Skeletal muscle satellite cell (primary cell): ENCODE data around the gene SIGMAR1.
"Not testable (repeated sequence)": the region's sequence is repeated elsewhere in the genome, so short reads cannot be mapped to it uniquely, and the experiment has no call there.

Experiments
- H3K27me3 ChIP-seq: 2 replicates; pipeline ENCODE4 v1.7.0; 2013; ENCODE audit warnings: low read length; ENCODE audit not compliant: control insufficient read depth, insufficient read depth
- H3K36me3 ChIP-seq: 2 replicates; pipeline ENCODE4 v1.7.0; 2013; ENCODE audit warnings: mild to moderate bottlenecking, control low read depth, low read length; ENCODE audit not compliant: insufficient read depth
- H3K4me1 ChIP-seq: 2 replicates; pipeline ENCODE4 v1.7.0; 2013; ENCODE audit warnings: low read length; ENCODE audit not compliant: control insufficient read depth, insufficient read depth
- H3K4me2 ChIP-seq: 2 replicates; pipeline ENCODE4 v1.7.0; 2013; ENCODE audit warnings: mild to moderate bottlenecking, low read length
- H3K4me3 ChIP-seq: 2 replicates; pipeline ENCODE4 v1.7.0; 2013; ENCODE audit warnings: low read length
- H3K9ac ChIP-seq: 2 replicates; pipeline ENCODE4 v1.7.0; 2013; ENCODE audit warnings: mild to moderate bottlenecking, low read depth, low read length, moderate library complexity
- H3K9me3 ChIP-seq: replicated peaks from 2 replicates; pipeline ENCODE4 v1.7.0; 2013; ENCODE audit warnings: mild to moderate bottlenecking, control low read depth, low read length

Gene SIGMAR1

DNA sequence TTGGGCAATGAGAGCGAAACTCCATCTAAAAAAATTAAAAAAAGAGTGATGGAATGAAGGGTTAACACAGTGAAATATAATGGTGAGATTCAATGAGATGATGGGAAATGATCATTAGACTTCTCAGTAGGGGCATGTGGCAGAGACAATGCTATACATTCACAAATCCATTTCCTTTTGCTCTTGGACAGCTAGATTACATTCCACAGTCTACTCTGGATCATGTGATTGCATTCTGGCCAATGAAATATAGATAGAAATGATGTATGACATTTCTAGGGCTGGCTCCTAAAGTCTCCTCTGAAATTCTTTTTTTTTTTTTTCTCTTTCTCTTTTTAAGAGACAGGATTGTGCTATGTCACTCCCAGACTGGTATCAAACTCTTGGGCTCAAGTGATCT lies 5.1 kb upstream of the SIGMAR1 start:
- no peaks in the 10 kb centered on the region for H3K36me3 ChIP-seq
- no peaks in the 10 kb centered on the region for H3K9me3 ChIP-seq
- H3K4me3 ChIP-seq: no peak overlapping the region
- no peak overlapping the region for H3K4me2 ChIP-seq
- no peak overlapping the region for H3K9ac ChIP-seq
- peaks cover 18% of the 10 kb centered on the region for H3K4me1 ChIP-seq
- no peaks in the 10 kb centered on the region for H3K27me3 ChIP-seq

DNA sequence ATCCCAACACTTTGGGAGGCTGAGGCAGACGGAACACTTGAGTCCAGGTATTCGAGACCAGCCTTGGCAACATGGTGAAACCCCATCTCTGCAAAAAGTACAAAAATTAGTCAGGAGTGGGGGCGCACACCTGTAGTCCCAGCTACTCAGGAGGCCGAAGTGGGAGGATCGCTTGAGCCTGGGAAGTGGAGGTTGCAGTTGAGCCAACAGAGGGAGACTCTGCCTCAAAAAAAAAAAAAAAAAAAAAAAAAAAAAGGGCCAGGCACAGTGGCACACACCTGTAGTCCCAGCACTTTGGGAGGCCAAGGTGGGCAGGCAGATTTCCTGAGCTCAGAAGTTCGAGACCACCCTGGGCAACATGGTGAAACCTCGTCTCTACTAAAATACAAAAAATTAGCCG lies 1.7 kb upstream of the SIGMAR1 start:
- H3K9ac ChIP-seq, H3K4me3 ChIP-seq, H3K27me3 ChIP-seq, H3K4me2 ChIP-seq, H3K9me3 ChIP-seq: not testable (repeated sequence)
- peaks cover 11% of the 10 kb centered on the region for H3K36me3 ChIP-seq
- H3K4me1 ChIP-seq: peaks cover 23% of the 10 kb centered on the region

DNA sequence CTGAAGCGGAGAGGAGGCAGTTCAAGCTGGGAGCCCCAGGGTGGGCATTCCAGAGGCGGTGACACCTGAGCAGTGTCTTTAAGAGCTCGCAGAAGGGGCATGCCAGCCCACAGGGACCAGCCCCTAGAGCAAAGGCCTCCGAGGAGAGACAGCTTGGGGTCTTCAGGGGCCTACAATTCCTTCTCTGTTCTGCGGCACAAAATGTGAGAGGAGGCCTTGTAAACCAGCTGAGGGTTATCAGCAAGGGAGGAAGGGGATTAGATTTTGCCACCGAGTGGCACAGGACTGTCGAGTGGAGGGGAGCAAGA lies 505 bp upstream of the SIGMAR1 start:
- Histone ChIP-seq H3K4me1 (peaks cover 23% of the 10 kb centered on the region), H3K4me3 (peak overlapping the region; percentile 90), H3K27me3 (no peaks in the 10 kb centered on the region), H3K36me3 (peaks cover 11% of the 10 kb centered on the region), H3K4me2 (peak overlapping the region; percentile 98), H3K9ac (peak overlapping the region; percentile 87), H3K9me3 (no peaks in the 10 kb centered on the region)

DNA sequence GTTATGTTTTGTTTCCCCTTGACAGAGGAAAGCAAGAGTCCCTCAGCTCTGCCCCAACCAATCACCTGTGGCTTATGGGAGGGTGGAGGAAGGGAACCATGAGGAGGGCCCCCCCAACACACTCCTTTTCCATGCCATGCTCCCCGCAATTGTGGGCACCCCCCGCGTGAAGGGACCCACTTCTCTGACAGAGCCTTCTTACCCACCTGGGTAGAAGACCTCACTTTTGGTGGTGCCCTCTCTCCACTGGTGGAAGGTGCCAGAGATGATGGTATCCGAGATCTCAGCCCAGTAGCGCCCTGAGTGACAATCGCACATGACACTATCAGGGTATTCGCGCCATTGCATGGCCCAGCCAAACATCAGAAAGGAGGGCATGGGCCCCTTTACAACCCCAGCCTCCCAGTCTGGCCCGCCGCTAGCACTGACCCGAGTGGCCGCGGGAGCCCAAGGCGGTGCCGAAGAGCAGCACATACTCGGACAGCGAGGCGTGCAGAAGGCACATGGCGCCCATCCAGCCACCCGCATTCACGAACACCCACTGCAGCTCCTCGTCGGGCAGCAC lies 714 bp downstream of the SIGMAR1 start:
- Histone ChIP-seq H3K27me3 (no peaks in the 10 kb centered on the region), H3K36me3 (peaks cover 11% of the 10 kb centered on the region), H3K9me3 (no peaks in the 10 kb centered on the region), H3K4me1 (peaks cover 23% of the 10 kb centered on the region), H3K4me2 (peak overlapping the region; percentile 98), H3K9ac (peak overlapping the region; percentile 87), H3K4me3 (peak overlapping the region; percentile 90)

DNA sequence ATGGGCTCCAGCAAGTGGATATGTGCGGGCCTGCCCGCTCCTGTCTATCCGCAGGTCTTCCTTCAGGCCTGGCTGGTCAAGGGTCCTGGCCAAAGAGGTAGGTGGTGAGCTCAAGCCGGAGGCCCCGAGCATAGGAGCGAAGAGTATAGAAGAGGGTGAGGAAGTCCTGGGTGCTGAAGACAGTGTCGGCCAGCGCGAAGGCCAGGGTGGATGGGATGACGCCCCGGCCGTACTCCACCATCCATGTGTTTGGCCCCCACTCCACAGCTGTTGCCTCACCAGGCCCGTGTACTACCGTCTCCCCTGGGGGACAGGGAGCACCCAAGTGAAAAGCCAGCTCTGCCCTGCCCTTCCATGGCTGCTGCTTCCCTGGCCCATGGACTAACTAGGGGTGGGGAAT lies 2.0 kb downstream of the SIGMAR1 start:
- Histone ChIP-seq H3K9me3 (no peaks in the 10 kb centered on the region), H3K4me3 (peak overlapping the region; percentile 51), H3K36me3 (peaks cover 11% of the 10 kb centered on the region), H3K4me1 (peaks cover 23% of the 10 kb centered on the region), H3K27me3 (peaks cover 11% of the 10 kb centered on the region), H3K9ac (peak overlapping the region; percentile 31), H3K4me2 (peak overlapping the region; percentile 98)

DNA sequence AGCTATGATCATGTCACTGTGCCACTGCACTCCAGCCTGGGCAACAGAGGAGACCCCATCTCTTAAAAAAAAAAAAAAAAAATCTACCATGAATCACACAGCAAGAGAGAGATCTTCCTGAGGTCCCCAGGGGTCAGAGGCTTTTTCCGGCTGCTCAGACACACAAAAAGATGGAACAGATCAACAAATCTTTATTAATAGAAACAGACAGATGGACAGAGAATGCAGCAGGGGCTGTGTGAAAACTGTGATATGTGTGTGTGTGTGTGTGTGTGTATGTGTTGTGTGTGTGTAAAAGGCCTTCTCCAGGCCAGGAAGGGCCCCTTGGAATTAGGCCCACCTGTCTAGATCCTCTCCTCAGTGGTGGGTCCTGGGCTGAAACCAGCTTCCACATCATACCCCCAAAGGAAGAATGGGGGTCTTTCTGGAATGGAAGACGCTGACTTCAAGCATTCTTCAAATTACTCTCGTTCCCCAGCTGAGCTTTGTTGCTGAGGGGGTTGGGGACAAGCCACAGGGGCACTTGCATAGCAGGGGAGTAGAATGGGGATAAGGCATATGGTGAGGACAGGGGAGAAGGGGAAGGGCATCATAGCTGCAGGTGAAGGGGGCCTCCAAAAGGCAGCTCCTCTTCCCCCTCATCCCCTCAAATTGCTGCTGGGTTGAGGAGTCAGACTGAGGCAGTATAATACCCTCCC lies 2.9 kb downstream of the SIGMAR1 start:
- Histone ChIP-seq H3K4me1 (peaks cover 23% of the 10 kb centered on the region), H3K4me2 (peak overlapping the region; percentile 98), H3K27me3 (peaks cover 20% of the 10 kb centered on the region), H3K9me3 (no peaks in the 10 kb centered on the region), H3K4me3 (no peak overlapping the region), H3K9ac (no peak overlapping the region), H3K36me3 (peaks cover 11% of the 10 kb centered on the region)

DNA sequence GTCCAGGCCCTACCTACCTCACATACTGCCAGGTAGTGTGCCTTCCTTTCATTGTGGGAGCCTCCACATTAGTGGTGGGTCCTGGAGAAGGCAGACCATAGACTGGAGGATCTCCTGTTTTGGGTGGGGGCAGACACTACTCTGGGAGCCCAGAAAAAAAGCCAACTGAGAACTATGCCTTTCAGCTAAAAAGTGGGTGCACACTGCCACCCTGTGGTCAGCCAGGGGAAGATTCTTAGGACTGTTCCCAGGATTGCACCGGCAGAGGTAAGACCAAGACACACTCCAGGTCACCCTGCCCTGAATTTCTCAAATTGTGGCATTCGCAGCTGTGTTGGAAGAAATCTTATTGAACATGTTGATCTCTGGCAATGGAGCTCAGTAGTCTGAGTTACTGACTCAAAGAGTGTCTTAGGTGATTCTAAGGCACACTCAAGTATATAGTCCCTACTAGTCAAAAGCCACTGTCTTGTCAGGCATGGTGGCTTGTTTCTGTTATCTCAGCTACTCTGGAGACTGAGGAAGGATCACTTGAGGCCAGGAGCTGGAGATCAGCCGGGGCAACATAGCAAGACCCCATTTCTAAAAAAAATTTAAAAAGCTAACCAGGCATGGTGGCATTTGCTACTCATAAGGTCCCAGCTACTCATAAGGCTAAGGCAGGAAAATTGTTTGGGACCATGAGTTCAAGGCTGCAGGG lies 3.6 kb downstream of the SIGMAR1 start:
- Histone ChIP-seq H3K9ac (no peak overlapping the region), H3K4me3 (no peak overlapping the region), H3K36me3 (peaks cover 11% of the 10 kb centered on the region), H3K9me3 (no peaks in the 10 kb centered on the region), H3K27me3 (peaks cover 27% of the 10 kb centered on the region), H3K4me2 (no peak overlapping the region), H3K4me1 (peaks cover 27% of the 10 kb centered on the region)

DNA sequence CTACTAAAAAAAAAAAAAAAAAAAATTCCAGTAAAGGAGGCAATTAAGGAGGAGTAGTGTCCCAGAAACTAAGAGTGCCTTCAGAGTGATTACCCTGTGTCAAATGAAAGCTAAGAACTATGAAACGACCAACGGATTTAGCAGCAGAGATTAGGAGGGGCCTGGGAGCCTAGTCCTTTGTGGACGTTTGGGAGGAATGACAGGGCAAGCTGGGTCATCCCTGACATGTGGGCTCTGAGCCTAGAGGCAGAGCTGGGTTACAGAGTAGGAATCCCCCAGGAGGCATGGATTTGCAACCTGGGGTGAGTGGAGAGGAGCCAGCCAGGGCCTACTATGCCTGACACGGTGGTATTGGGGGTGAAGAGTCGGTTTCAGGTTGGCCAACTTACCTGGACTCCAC lies 4.4 kb downstream of the SIGMAR1 start:
- no peak overlapping the region for H3K9ac ChIP-seq
- H3K4me2 ChIP-seq: no peak overlapping the region
- H3K9me3 ChIP-seq: no peaks in the 10 kb centered on the region
- H3K36me3 ChIP-seq: peaks cover 11% of the 10 kb centered on the region
- no peak overlapping the region for H3K4me3 ChIP-seq
- H3K4me1 ChIP-seq: peaks cover 29% of the 10 kb centered on the region
- peaks cover 34% of the 10 kb centered on the region for H3K27me3 ChIP-seq

DNA sequence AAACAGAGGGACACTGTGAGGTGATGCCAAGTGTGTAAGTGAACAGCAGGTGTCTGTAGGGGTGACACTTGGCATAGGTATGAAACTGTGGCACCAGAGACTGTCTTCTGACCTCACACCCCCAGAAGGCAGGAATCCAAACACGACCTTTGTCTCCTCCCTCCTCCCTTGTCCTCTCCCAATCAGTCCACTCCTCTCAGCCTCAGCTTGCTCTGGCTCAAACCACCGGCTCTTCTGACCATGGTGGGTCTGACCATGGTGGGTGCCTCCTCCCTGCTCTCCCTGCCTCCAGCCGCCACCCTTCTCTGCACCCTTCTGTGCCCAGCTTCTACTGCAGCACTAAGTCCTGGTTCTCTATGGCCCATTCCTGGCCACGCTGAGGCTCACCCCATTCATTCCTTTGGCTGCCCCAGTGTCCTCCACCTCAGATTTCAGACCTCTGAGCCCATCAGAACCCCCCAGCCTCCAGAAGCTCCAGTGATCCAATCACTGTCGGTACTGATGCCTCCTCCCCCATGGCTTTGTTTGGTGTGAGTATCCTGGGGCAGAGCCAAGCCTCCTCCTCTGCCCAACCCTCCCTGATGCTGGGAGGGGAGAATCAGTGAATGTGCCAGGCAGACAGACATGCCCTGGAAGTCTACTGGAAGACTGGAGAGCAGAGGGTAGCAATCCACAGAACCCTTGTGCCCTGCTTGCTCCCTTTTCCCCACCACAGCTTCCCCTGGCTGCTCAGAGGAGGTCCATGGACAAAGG lies 7.0 kb downstream of the SIGMAR1 start:
- Histone ChIP-seq H3K27me3 (peaks cover 60% of the 10 kb centered on the region), H3K36me3 (peaks cover 10% of the 10 kb centered on the region)

DNA sequence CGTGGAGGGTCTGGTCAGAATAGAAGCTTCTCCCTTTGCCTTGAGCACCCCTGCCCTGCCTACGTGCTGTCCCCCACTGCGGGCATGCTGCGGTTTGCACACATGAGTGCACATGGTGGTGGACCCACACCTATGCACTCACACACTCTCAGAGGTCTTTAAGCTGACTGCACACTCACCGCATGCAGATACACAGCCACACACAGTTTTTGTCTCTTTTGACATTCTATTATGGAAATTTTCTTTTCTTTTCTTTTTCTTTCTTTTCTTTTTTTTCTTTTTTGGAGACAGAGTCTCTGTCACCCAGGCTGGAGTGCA lies 8.1 kb downstream of the SIGMAR1 start:
- Histone ChIP-seq H3K27me3 (peaks cover 70% of the 10 kb centered on the region), H3K9me3 (no peaks in the 10 kb centered on the region), H3K9ac (no peak overlapping the region), H3K4me2 (peak overlapping the region; percentile 87), H3K4me1 (peaks cover 11% of the 10 kb centered on the region), H3K4me3 (peak overlapping the region; percentile 62), H3K36me3 (no peaks in the 10 kb centered on the region)

More for the DNA sequence above, 7.0 kb downstream of the SIGMAR1 start:
- Histone ChIP-seq H3K4me2 (no peak overlapping the region), H3K4me3 (no peak overlapping the region), H3K9me3 (no peaks in the 10 kb centered on the region), H3K9ac (no peak overlapping the region), H3K4me1 (peaks cover 12% of the 10 kb centered on the region)

DNA sequence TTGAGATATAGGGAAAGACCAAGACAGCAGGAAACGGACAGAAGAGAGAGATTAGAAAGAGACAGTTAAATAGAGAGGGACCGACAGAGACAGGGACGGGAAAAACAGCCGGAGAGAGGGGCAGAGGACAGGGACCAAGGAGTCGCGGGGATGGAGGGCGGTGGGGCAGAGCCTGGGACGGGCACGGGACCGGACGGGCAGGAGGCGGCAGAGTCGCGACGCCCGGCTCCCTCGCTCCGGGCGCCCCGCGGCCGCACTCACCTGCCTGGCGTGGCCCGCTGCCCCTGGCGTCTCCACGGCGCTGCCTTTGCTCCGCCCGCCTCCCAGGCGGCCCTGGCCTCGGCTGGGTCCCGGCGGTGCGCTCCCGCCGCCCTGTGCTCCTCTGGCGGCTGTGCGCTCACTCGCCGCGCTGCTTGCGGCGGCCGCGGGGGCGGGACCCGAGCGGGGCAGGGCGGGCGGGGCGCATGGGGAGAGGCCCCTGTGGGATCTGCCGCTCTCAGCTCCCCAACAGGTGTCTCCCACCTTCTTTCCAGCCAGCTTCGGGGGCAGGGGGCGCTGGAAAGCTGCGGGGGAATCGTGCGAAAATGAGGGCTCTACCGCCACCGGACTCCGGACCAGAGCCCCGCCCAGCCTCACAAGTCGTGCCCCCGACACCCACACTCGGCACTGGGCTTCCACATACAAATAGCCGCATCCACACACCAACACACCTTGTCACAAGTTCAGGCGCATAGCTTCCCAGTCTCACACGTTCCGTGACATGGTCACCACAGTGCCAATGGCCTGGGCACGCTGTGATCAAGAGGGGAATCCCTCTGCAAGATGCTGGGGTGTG lies 8.7 kb downstream of the SIGMAR1 start, which contains the start of gene ARID3C:
TSS of gene ARID3C (minus strand) at position 411 of the 835 bp plus-strand sequence. CDS start 1,052 bp downstream, outside the sequence.
- H3K27me3 ChIP-seq: peaks cover 76% of the 10 kb centered on the region
- peak within 1 kb of the TSS; percentile 87 for H3K4me2 ChIP-seq
- H3K4me3 ChIP-seq: peak within 1 kb of the TSS; percentile 62
- H3K9me3 ChIP-seq: no peaks in the 10 kb centered on the region
- no peaks in the 10 kb centered on the region for H3K36me3 ChIP-seq
- H3K4me1 ChIP-seq: peaks cover 11% of the 10 kb centered on the region
- no peak within 1 kb of the TSS for H3K9ac ChIP-seq
